Fibroblast of lung (primary cell): ENCODE measurements around the gene ITPRID2.

Experiments
- EZH2 ChIP-seq: IDR thresholded peaks from 2 replicates; pipeline ENCODE4 v1.5.1; 2012; ENCODE audit warnings: low read length, control low read depth, mild to moderate bottlenecking; ENCODE audit errors: missing control alignments
- TF ChIP-seq, protein P1 (sequence below), 2 donors: IDR thresholded peaks in 1 of 2; conservative IDR thresholded peaks in 1 of 2; 1 replicate in 1 of 2; 2 replicates in 1 of 2; pipeline ENCODE4 v1.5.1; 2011 to 2012; ENCODE audit warnings: low read length in 2 of 2, control low read depth in 1 of 2, inconsistent platforms in 1 of 2, low read depth in 1 of 2, mild to moderate bottlenecking in 1 of 2

DNA sequence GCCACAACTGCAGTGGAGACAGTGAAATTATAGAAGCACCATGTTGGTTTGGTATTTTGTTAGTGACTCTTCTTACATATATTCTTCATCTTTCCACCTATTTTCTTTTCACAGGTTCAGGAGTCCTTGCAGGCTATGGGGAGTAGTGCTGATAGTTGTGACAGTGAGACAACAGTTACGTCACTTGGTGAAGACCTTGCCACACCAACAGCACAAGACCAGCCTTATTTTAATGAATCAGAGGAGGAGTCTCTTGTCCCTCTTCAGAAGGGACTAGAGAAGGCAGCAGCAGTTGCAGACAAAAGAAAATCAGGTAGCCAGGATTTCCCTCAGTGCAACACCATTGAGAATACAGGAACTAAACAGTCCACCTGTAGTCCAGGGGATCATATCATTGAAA, 23.6 kb downstream of the ITPRID2 start:
- TF ChIP-seq, protein P1, sequence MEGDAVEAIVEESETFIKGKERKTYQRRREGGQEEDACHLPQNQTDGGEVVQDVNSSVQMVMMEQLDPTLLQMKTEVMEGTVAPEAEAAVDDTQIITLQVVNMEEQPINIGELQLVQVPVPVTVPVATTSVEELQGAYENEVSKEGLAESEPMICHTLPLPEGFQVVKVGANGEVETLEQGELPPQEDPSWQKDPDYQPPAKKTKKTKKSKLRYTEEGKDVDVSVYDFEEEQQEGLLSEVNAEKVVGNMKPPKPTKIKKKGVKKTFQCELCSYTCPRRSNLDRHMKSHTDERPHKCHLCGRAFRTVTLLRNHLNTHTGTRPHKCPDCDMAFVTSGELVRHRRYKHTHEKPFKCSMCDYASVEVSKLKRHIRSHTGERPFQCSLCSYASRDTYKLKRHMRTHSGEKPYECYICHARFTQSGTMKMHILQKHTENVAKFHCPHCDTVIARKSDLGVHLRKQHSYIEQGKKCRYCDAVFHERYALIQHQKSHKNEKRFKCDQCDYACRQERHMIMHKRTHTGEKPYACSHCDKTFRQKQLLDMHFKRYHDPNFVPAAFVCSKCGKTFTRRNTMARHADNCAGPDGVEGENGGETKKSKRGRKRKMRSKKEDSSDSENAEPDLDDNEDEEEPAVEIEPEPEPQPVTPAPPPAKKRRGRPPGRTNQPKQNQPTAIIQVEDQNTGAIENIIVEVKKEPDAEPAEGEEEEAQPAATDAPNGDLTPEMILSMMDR (conservative IDR thresholded peaks at IDR 0.05 in 1 of 2, IDR thresholded peaks at IDR 0.05 in 1 of 2; ENCODE audit: low read depth in 1 of 2, low read length in 2 of 2), result no peak
- no peak for TF ChIP-seq EZH2
